Lung (tissue), 12 donors: Measurements from ENCODE around the gene CCDC78. TPM values are rescaled to one million over a fixed set of nuclear protein-coding genes. Genes with fewer than 3 reads are reported as not detected.

ENCODE experiments used
- ATAC-seq: fragments of 200-7000 bp; cut with Tn5 transposase; one replicate; pipeline ENCODE4 v1.9.1; 2020; ENCODE audit warnings: moderate number of reproducible peaks; ENCODE audit not compliant: insufficient read depth, low FRiP score
- DNase-seq, 3 donors: peaks; one replicate each; pipeline ENCODE4 v3.0.0-alpha.2; 2013 to 2017
- H3K27ac ChIP-seq, 2 donors: one replicate each; pipeline ENCODE4 v1.5.1; 2013; ENCODE audit warnings: mild to moderate bottlenecking in 2 of 2, moderate library complexity in 2 of 2, control low read depth in 1 of 2, inconsistent platforms in 1 of 2, low read depth in 1 of 2, low read length in 1 of 2
- H3K27me3 ChIP-seq, 3 donors: one replicate each; pipeline ENCODE4 v1.5.1; 2013; ENCODE audit warnings: low read length in 2 of 3; ENCODE audit not compliant: control insufficient read depth in 3 of 3, insufficient read depth in 3 of 3
- H3K36me3 ChIP-seq, 4 donors: one replicate each; pipeline ENCODE4 v1.5.1; 2013; ENCODE audit warnings: low read length in 4 of 4, mild to moderate bottlenecking in 1 of 4, moderate library complexity in 1 of 4; ENCODE audit not compliant: control insufficient read depth in 4 of 4, insufficient read depth in 4 of 4
- H3K4me1 ChIP-seq, 5 donors: one replicate each; pipeline ENCODE4 v1.5.1; 2013; ENCODE audit warnings: low read length in 5 of 5, mild to moderate bottlenecking in 2 of 5, moderate library complexity in 1 of 5; ENCODE audit not compliant: control insufficient read depth in 5 of 5, insufficient read depth in 5 of 5
- H3K4me3 ChIP-seq: one replicate; pipeline ENCODE4 v1.5.1; 2013; ENCODE audit warnings: mild to moderate bottlenecking, control low read depth, moderate library complexity
- H3K9ac ChIP-seq, 2 donors: one replicate each; pipeline ENCODE4 v1.5.1; 2013; ENCODE audit warnings: low read length in 2 of 2, control low read depth in 1 of 2; ENCODE audit not compliant: insufficient read depth in 1 of 2
- H3K9me3 ChIP-seq, 4 donors: one replicate each; pipeline ENCODE4 v1.5.1; 2013; ENCODE audit warnings: low read length in 3 of 4, mild to moderate bottlenecking in 1 of 4, moderate library complexity in 1 of 4; ENCODE audit not compliant: control insufficient read depth in 4 of 4, insufficient read depth in 3 of 4
- WGBS, 2 donors: extraction: QIAGEN DNeasy Blood & Tissue Kit; methylation state at CpG; one replicate each; pipeline ENCODE4 v1.1.7; 2013; 5-methylcytosine and 5-hydroxymethylcytosine counted together
- polyA plus RNA-seq, 2 donors: library from polyadenylated mRNA; stranded (reverse); fragments of 200-250 nt; gene quantifications; one replicate each; pipeline ENCODE4 v1.2.1, GENCODE V29; 2013
- total RNA-seq, 2 donors: library from RNA; depleted of rRNA in 1 of 2; stranded (reverse); fragments of >200 nt in 1 of 2; gene quantifications; one replicate each; pipeline ENCODE4 v1.2.1, GENCODE V29; 2014 to 2021
- TF ChIP-seq, protein P1 (sequence below): IDR thresholded peaks from 2 replicates; pipeline ENCODE4 v1.5.1; 2012; ENCODE audit warnings: mild to moderate bottlenecking; ENCODE audit errors: control extremely low read depth, extremely low read depth
- donor health status: control.
- donor health status: control.
- donor health status: Bipolar disorder and iron deficiency.
- donor health status: healthy.
- donor health status: DM: yes; HTN: yes; CAD: no.

CCDC78 gene
- total and polyA plus RNA-seq, 4 donors, result 25.6 to 71.6 (median 37.0) TPM

DNA sequence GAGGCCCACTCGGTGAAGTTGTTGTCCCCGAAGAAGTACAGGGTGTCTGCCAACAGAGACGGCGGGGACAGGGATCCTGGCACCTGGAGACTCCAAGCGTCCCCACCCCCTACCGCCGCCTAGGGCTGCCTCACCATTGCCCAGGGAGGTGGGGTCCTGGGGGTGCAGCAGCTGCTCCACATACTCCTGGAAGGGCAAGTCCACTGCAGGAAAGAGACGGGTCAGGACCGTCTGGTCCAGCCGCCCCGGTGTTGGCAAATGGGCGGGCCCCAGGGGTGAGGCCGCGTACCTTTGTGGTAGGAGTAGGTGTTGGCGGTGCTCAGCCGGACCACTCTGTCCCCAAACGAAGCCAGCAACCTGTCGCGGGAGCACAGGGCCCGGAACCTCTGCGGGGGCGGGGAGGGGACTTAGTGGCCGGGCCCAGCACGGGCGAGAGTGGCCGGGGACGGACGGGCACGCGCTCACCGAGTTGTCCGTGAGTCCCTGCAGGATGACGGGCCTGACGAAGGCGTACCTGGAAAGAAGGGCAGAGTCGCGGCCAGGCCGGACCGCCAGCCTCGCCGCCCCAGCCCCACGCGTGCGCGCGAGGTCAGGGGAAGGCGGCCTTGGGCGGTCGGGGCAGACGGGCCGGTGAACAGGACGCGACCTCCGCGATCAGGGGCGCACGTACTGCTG lies 42.7 kb downstream of the CCDC78 start:
- peak overlapping the region; percentile 60 to 75 for H3K27ac ChIP-seq
- no peaks in the 10 kb centered on the region for H3K9me3 ChIP-seq
- ATAC-seq, result no peak
- H3K27me3 ChIP-seq, result no peaks in the 10 kb centered on the region
- no peak overlapping the region for H3K9ac ChIP-seq
- no peak for DNase-seq
- WGBS, 2 donors, result 19 to 28% methylated on average over 48 to 57 of the region's 57 CpGs
- H3K4me3 ChIP-seq, result peak overlapping the region; percentile 72
- TF ChIP-seq, protein P1, sequence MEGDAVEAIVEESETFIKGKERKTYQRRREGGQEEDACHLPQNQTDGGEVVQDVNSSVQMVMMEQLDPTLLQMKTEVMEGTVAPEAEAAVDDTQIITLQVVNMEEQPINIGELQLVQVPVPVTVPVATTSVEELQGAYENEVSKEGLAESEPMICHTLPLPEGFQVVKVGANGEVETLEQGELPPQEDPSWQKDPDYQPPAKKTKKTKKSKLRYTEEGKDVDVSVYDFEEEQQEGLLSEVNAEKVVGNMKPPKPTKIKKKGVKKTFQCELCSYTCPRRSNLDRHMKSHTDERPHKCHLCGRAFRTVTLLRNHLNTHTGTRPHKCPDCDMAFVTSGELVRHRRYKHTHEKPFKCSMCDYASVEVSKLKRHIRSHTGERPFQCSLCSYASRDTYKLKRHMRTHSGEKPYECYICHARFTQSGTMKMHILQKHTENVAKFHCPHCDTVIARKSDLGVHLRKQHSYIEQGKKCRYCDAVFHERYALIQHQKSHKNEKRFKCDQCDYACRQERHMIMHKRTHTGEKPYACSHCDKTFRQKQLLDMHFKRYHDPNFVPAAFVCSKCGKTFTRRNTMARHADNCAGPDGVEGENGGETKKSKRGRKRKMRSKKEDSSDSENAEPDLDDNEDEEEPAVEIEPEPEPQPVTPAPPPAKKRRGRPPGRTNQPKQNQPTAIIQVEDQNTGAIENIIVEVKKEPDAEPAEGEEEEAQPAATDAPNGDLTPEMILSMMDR, result no peak
- peaks cover 4 to 32% (median 25%) of the 10 kb centered on the region in 5 donors for H3K4me1 ChIP-seq
- peaks cover 3 to 33% (median 22%) of the 10 kb centered on the region in 4 donors for H3K36me3 ChIP-seq

DNA sequence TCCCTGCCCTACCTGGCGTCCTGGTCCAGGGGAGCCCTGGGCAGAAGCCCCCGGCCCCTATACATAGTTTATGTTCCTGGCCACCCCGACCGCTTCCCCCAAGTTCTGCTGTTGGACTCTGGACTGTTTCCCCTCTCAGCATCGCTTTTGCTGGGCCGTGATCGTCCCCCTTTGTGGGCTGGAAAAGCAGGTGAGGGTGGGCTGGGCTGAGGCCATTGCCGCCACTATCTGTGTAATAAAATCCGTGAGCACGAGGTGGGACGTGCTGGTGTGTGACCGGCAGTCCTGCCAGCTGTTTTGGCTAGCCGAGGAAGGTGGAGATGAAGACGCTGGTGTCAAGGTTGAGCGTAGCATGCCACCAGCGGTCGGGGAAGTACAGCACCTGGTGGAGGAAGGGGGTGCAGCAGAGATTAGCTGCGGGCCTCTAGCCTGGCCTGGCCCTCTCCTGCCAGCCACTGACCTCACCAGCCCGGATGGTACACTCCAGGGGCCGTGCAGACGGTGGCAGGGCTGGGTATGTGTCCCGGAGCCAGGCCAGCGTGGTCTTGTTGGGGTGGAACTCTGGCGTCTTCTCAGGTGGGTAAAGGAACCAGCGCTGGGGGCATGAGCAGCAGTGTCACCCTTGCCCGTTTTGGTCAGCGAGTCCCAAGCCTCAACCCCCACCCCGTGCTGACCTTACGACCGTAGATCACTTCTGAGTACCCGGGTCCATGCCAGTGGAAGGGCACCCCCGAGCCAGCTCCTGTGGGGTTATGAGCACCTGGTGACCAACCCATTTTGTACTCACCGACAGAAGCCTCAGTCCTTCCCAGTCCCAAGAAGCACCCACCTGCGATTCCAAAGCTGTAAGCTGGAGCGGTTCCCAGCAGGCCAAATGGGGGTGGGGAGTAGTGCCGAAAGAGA lies 43.5 kb downstream of the CCDC78 start:
- no peak for ATAC-seq
- H3K36me3 ChIP-seq, result peaks cover 3 to 33% (median 21%) of the 10 kb centered on the region in 4 donors
- H3K27me3 ChIP-seq, result no peaks in the 10 kb centered on the region
- WGBS, 2 donors, result 89 to 91% methylated on average over 36 of the region's 36 CpGs
- TF ChIP-seq, protein P1, result no peak
- H3K27ac ChIP-seq, result no peak overlapping the region
- peaks cover 4 to 33% (median 25%) of the 10 kb centered on the region in 5 donors for H3K4me1 ChIP-seq
- no peak overlapping the region for H3K9ac ChIP-seq
- no peak overlapping the region for H3K4me3 ChIP-seq
- H3K9me3 ChIP-seq, result no peaks in the 10 kb centered on the region
- DNase-seq, result no peak

DNA sequence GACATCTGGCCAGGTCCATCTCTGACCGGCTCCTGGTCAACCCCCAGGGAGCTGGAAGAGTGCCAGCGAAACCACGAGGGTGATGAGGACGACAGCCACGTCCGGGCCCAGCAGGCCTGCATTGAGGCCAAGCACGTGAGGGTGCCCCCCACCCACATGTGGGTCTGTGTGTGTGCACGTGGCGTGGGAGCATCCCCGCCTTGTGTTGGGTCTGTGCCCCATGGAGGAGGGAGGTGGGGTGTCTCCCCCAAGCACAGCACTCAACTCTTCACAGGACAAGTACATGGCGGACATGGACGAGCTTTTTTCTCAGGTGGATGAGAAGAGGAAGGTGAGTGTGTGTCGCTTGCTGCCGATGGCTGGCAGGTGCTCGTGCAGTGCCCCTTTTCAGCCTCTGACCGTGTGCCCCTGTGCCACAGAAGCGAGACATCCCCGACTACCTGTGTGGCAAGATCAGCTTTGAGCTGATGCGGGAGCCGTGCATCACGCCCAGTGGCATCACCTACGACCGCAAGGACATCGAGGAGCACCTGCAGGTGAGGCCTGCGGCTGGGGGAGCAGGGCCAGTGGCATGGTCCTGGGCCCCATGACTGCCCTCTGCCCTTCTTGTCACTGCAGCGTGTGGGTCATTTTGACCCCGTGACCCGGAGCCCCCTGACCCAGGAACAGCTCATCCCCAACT lies 44.4 kb downstream of the CCDC78 start:
- Histone ChIP-seq H3K9me3 (no peaks in the 10 kb centered on the region), H3K27me3 (no peaks in the 10 kb centered on the region), H3K27ac (no peak overlapping the region), H3K4me3 (no peak overlapping the region), H3K4me1 (peaks cover 4 to 35% (median 25%) of the 10 kb centered on the region in 5 donors), H3K9ac (no peak overlapping the region), H3K36me3 (peaks cover 3 to 28% (median 17%) of the 10 kb centered on the region in 4 donors)
- ATAC-seq (no peak), DNase-seq (no peak)
- 77 to 79% methylated on average over 26 to 28 of the region's 28 CpGs for WGBS, 2 donors
- TF ChIP-seq, protein P1, result no peak
